Skeletal muscle tissue (tissue), 4 donors: Measurements from ENCODE around the gene CRACR2A. TPM values are rescaled to one million over a fixed set of nuclear protein-coding genes. Genes with fewer than 3 reads are reported as not detected.

Experiments used
- H3K27ac ChIP-seq: one replicate; pipeline ENCODE4 v1.7.0; 2013; ENCODE audit warnings: mild to moderate bottlenecking, low read depth, low read length, inconsistent platforms
- H3K27me3 ChIP-seq, 3 donors: one replicate each; pipeline ENCODE4 v1.7.0; 2013; ENCODE audit warnings: low read length in 3 of 3; ENCODE audit not compliant: control insufficient read depth in 3 of 3, insufficient read depth in 3 of 3
- H3K36me3 ChIP-seq, 3 donors: one replicate each; pipeline ENCODE4 v1.7.0; 2013; ENCODE audit warnings: low read length in 3 of 3; ENCODE audit not compliant: control insufficient read depth in 3 of 3, insufficient read depth in 3 of 3
- H3K4me1 ChIP-seq, 3 donors: one replicate each; pipeline ENCODE4 v1.7.0; 2013; ENCODE audit warnings: low read length in 3 of 3, mild to moderate bottlenecking in 3 of 3; ENCODE audit not compliant: control insufficient read depth in 3 of 3, insufficient read depth in 3 of 3
- H3K4me3 ChIP-seq, 3 donors: one replicate each; pipeline ENCODE4 v1.7.0; 2013; ENCODE audit warnings: low read length in 3 of 3
- H3K9ac ChIP-seq, 3 donors: one replicate each; pipeline ENCODE4 v1.7.0; 2013; ENCODE audit warnings: low read length in 3 of 3, mild to moderate bottlenecking in 3 of 3, moderate library complexity in 2 of 3, low read depth in 1 of 3
- H3K9me3 ChIP-seq, 3 donors: one replicate each; pipeline ENCODE4 v1.7.0; 2013; ENCODE audit warnings: low read length in 3 of 3; ENCODE audit not compliant: control insufficient read depth in 3 of 3
- total RNA-seq: library from RNA; depleted of rRNA; stranded (reverse); fragments of >200 nt; gene quantifications from one replicate; pipeline ENCODE4 v1.2.3, GENCODE V29; 2014
- donor health status: Osteomylitis.

Gene CRACR2A
- total RNA-seq, 1 donor from 2014 or later = 2.1 TPM

- no peaks in the 10 kb centered on the region for H3K27me3 ChIP-seq
- H3K4me3 ChIP-seq = no peak overlapping the region
- no peaks in the 10 kb centered on the region for H3K9me3 ChIP-seq
- no peak overlapping the region for H3K27ac ChIP-seq
- H3K4me1 ChIP-seq = peaks cover 0 to 6% (median 3%) of the 10 kb centered on the region in 3 donors
- H3K9ac ChIP-seq = no peak overlapping the region
- peaks cover 0 to 4% (median 0%) of the 10 kb centered on the region in 3 donors for H3K36me3 ChIP-seq
Observed at GRCh38 chr12:3744229-3744901, 8.5 kb downstream of the CRACR2A start.

GRCh38 chr12:3743803-3744202, 9.1 kb downstream of the CRACR2A start:
- H3K4me1 ChIP-seq = peaks cover 0 to 6% (median 3%) of the 10 kb centered on the region in 3 donors
- H3K9ac ChIP-seq = no peak overlapping the region
- peaks cover 0 to 4% (median 0%) of the 10 kb centered on the region in 3 donors for H3K36me3 ChIP-seq
- H3K4me3 ChIP-seq = no peak overlapping the region
- H3K9me3 ChIP-seq = no peaks in the 10 kb centered on the region
- H3K27ac ChIP-seq = no peak overlapping the region
- H3K27me3 ChIP-seq = no peaks in the 10 kb centered on the region

GRCh38 chr12:3741882-3742672, 10.8 kb downstream of the CRACR2A start:
- Histone ChIP-seq H3K36me3 (peaks cover 0 to 4% (median 0%) of the 10 kb centered on the region in 3 donors), H3K27me3 (no peaks in the 10 kb centered on the region), H3K9ac (no peak overlapping the region), H3K9me3 (no peaks in the 10 kb centered on the region), H3K27ac (no peak overlapping the region), H3K4me3 (no peak overlapping the region), H3K4me1 (peaks cover 0 to 6% (median 3%) of the 10 kb centered on the region in 3 donors)

- H3K36me3 ChIP-seq = peaks cover 0 to 4% (median 0%) of the 10 kb centered on the region in 3 donors
- peaks cover 0 to 6% (median 3%) of the 10 kb centered on the region in 3 donors for H3K4me1 ChIP-seq
- H3K9me3 ChIP-seq = no peaks in the 10 kb centered on the region
- H3K27ac ChIP-seq = no peak overlapping the region
- H3K9ac ChIP-seq = no peak overlapping the region
- no peak overlapping the region for H3K4me3 ChIP-seq
- no peaks in the 10 kb centered on the region for H3K27me3 ChIP-seq
Observed at GRCh38 chr12:3740480-3741231, 12.3 kb downstream of the CRACR2A start.

- H3K27ac ChIP-seq = no peak overlapping the region
- no peak overlapping the region for H3K4me3 ChIP-seq
- no peaks in the 10 kb centered on the region for H3K27me3 ChIP-seq
- no peaks in the 10 kb centered on the region for H3K4me1 ChIP-seq
- no peak overlapping the region for H3K9ac ChIP-seq
- no peaks in the 10 kb centered on the region for H3K36me3 ChIP-seq
- no peaks in the 10 kb centered on the region for H3K9me3 ChIP-seq
Observed at GRCh38 chr12:3735432-3735831, 17.5 kb downstream of the CRACR2A start.

GRCh38 chr12:3732901-3733300, 20.0 kb downstream of the CRACR2A start:
- peaks cover 0 to 2% (median 0%) of the 10 kb centered on the region in 3 donors for H3K4me1 ChIP-seq
- no peak overlapping the region for H3K9ac ChIP-seq

GRCh38 chr12:3730111-3730510, 22.8 kb downstream of the CRACR2A start:
- Histone ChIP-seq H3K36me3 (no peaks in the 10 kb centered on the region), H3K27ac (no peak overlapping the region), H3K4me1 (peaks cover 0 to 2% (median 0%) of the 10 kb centered on the region in 3 donors), H3K27me3 (no peaks in the 10 kb centered on the region), H3K9ac (no peak overlapping the region), H3K9me3 (no peaks in the 10 kb centered on the region), H3K4me3 (no peak overlapping the region)

More at GRCh38 chr12:3732901-3733300, 20.0 kb downstream of the CRACR2A start:
- no peaks in the 10 kb centered on the region for H3K9me3 ChIP-seq
- H3K27me3 ChIP-seq = no peaks in the 10 kb centered on the region
- H3K36me3 ChIP-seq = no peaks in the 10 kb centered on the region
- H3K4me3 ChIP-seq = no peak overlapping the region
- H3K27ac ChIP-seq = no peak overlapping the region

GRCh38 chr12:3728686-3729085, 24.2 kb downstream of the CRACR2A start:
- Histone ChIP-seq H3K36me3 (no peaks in the 10 kb centered on the region), H3K9ac (no peak overlapping the region), H3K9me3 (no peaks in the 10 kb centered on the region), H3K27ac (no peak overlapping the region), H3K27me3 (no peaks in the 10 kb centered on the region), H3K4me3 (no peak overlapping the region), H3K4me1 (peaks cover 0 to 2% (median 0%) of the 10 kb centered on the region in 3 donors)

- no peaks in the 10 kb centered on the region for H3K27me3 ChIP-seq
- no peaks in the 10 kb centered on the region for H3K36me3 ChIP-seq
- peaks cover 0 to 2% (median 0%) of the 10 kb centered on the region in 3 donors for H3K4me1 ChIP-seq
- H3K27ac ChIP-seq = no peak overlapping the region
- no peak overlapping the region for H3K9ac ChIP-seq
- no peaks in the 10 kb centered on the region for H3K9me3 ChIP-seq
- no peak overlapping the region for H3K4me3 ChIP-seq
Observed at GRCh38 chr12:3727877-3728632, 24.9 kb downstream of the CRACR2A start.
